Hepatic stellate cell (primary cell): ENCODE results near the gene COMP.
"Not testable (repeated sequence)": the region's sequence is repeated elsewhere in the genome, so short reads cannot be mapped to it uniquely, and the experiment has no call there.

Source experiments
- DNase-seq: peaks from one replicate; pipeline ENCODE4 v3.0.0; 2011; ENCODE audit warnings: low spot score

Gene COMP

GRCh38 chr19:18790566-18791314 lies at the start of gene COMP:
TSS of gene COMP (minus strand) at chr19:18791305. CDS start at chr19:18791269, 36 bp downstream.
- no peak for DNase-seq

GRCh38 chr19:18840288-18841267 lies 49.5 kb upstream of the COMP start:
- DNase-seq = no peak

GRCh38 chr19:18839465-18840287 lies 48.6 kb upstream of the COMP start:
- DNase-seq = peak; percentile 69

- DNase-seq = no peak
Observed at GRCh38 chr19:18834644-18834984, 43.5 kb upstream of the COMP start.

GRCh38 chr19:18833849-18834643 lies 42.9 kb upstream of the COMP start:
- DNase-seq = no peak

GRCh38 chr19:18833141-18833476 lies 42.0 kb upstream of the COMP start:
- no peak for DNase-seq

- DNase-seq = peak; percentile 53
Observed at GRCh38 chr19:18832306-18833140, 41.4 kb upstream of the COMP start.

- peak; percentile 96 for DNase-seq
Observed at GRCh38 chr19:18831524-18832305, 40.6 kb upstream of the COMP start, which contains the start of gene UPF1. TSS of gene UPF1 (plus strand) at chr19:18831959. CDS start at chr19:18832210, 251 bp downstream.

- no peak for DNase-seq
Observed at GRCh38 chr19:18830488-18830887, 39.4 kb upstream of the COMP start.

GRCh38 chr19:18828786-18829185 lies 37.7 kb upstream of the COMP start:
- no peak for DNase-seq

GRCh38 chr19:18817574-18817973 lies 26.5 kb upstream of the COMP start:
- no peak for DNase-seq

- DNase-seq = not testable (repeated sequence)
Observed at GRCh38 chr19:18816645-18817044, 25.5 kb upstream of the COMP start.

GRCh38 chr19:18815673-18816072 lies 24.6 kb upstream of the COMP start:
- DNase-seq = no peak

- no peak for DNase-seq
Observed at GRCh38 chr19:18814063-18814462, 23.0 kb upstream of the COMP start.

- DNase-seq = not testable (repeated sequence)
Observed at GRCh38 chr19:18811638-18812037, 20.5 kb upstream of the COMP start.

GRCh38 chr19:18809149-18809868 lies 18.2 kb upstream of the COMP start:
- DNase-seq = peak; percentile 63

- no peak for DNase-seq
Observed at GRCh38 chr19:18807861-18808331, 16.8 kb upstream of the COMP start.

- no peak for DNase-seq
Observed at GRCh38 chr19:18804643-18805042, 13.5 kb upstream of the COMP start.

GRCh38 chr19:18804139-18804601 lies 13.1 kb upstream of the COMP start:
- DNase-seq = no peak
